Liver (tissue), 9 donors: ENCODE results near the gene TEFM. TPM values are rescaled to one million over a fixed set of nuclear protein-coding genes. Genes with fewer than 3 reads are reported as not detected.

Experiments used
- DNase-seq: peaks from one replicate; pipeline ENCODE4 v3.0.0-alpha.2; 2017; ENCODE audit warnings: low spot score
- H3K27ac ChIP-seq, 2 donors: one replicate each; pipeline ENCODE4 v1.7.0; 2013; ENCODE audit warnings: inconsistent platforms in 2 of 2, low read length in 2 of 2, control low read depth in 1 of 2, low read depth in 1 of 2, mild to moderate bottlenecking in 1 of 2
- H3K27me3 ChIP-seq, 4 donors: one replicate each; pipeline versions ENCODE4 v1.6.1 to v1.7.0; 2013; ENCODE audit warnings: low read length in 3 of 4, inconsistent platforms in 1 of 4, mild to moderate bottlenecking in 1 of 4, moderate library complexity in 1 of 4; ENCODE audit not compliant: control insufficient read depth in 4 of 4, insufficient read depth in 4 of 4
- H3K36me3 ChIP-seq, 4 donors: one replicate each; pipeline versions ENCODE4 v1.6.1 to v1.7.0; 2013; ENCODE audit warnings: low read length in 3 of 4, mild to moderate bottlenecking in 3 of 4, low read depth in 1 of 4, moderate library complexity in 1 of 4; ENCODE audit not compliant: control insufficient read depth in 4 of 4, insufficient read depth in 3 of 4
- H3K4me1 ChIP-seq, 4 donors: one replicate each; pipeline versions ENCODE4 v1.6.1 to v1.7.0; 2013; ENCODE audit warnings: low read length in 3 of 4, mild to moderate bottlenecking in 3 of 4, moderate library complexity in 1 of 4; ENCODE audit not compliant: control insufficient read depth in 4 of 4, insufficient read depth in 4 of 4
- H3K4me3 ChIP-seq, 3 donors: one replicate each; pipeline versions ENCODE4 v1.6.1 to v1.7.0; 2013; ENCODE audit warnings: low read length in 3 of 3, control low read depth in 1 of 3, low read depth in 1 of 3, mild to moderate bottlenecking in 1 of 3
- H3K9ac ChIP-seq, 2 donors: one replicate each; pipeline ENCODE4 v1.7.0; 2013; ENCODE audit warnings: low read length in 2 of 2, mild to moderate bottlenecking in 2 of 2, moderate library complexity in 2 of 2, control low read depth in 1 of 2, low read depth in 1 of 2
- H3K9me3 ChIP-seq, 4 donors: one replicate each; pipeline versions ENCODE4 v1.6.1 to v1.7.0; 2013; ENCODE audit warnings: low read length in 3 of 4; ENCODE audit not compliant: control insufficient read depth in 4 of 4
- ATF3 ChIP-seq: IDR thresholded peaks from 2 replicates; pipeline ENCODE4 v1.6.1; 2016; ENCODE audit warnings: antibody characterized with exemption
- EGR1 ChIP-seq, 2 donors: IDR thresholded peaks; 2 replicates each; pipeline ENCODE4 v1.6.1; 2016 to 2018; ENCODE audit warnings: antibody characterized with exemption in 2 of 2, low read depth in 2 of 2
- FOXA1 ChIP-seq: IDR thresholded peaks from 2 replicates; pipeline ENCODE4 v1.6.1; 2016; ENCODE audit warnings: antibody characterized with exemption
- FOXA2 ChIP-seq: IDR thresholded peaks from 2 replicates; pipeline ENCODE4 v1.6.1; 2016; ENCODE audit warnings: antibody characterized with exemption
- GABPA ChIP-seq, 2 donors: IDR thresholded peaks in 1 of 2; conservative IDR thresholded peaks in 1 of 2; 2 replicates each; pipeline ENCODE4 v1.6.1; 2016; ENCODE audit warnings: antibody characterized with exemption in 2 of 2, mild to moderate bottlenecking in 1 of 2, moderate library complexity in 1 of 2
- HNF4A ChIP-seq, 2 donors: conservative IDR thresholded peaks; 2 replicates each; pipeline ENCODE4 v1.6.1; 2016; ENCODE audit warnings: antibody characterized with exemption in 2 of 2, mild to moderate bottlenecking in 2 of 2
- HNF4G ChIP-seq: IDR thresholded peaks from 2 replicates; pipeline ENCODE4 v1.6.1; 2016; ENCODE audit warnings: antibody characterized with exemption
- JUND ChIP-seq, 2 donors: IDR thresholded peaks; 2 replicates each; pipeline ENCODE4 v1.6.1; 2016; ENCODE audit warnings: antibody characterized with exemption in 2 of 2
- MAX ChIP-seq: IDR thresholded peaks from 2 replicates; pipeline ENCODE4 v1.6.1; 2016; ENCODE audit warnings: antibody characterized with exemption
- NR2F2 ChIP-seq: IDR thresholded peaks from 2 replicates; pipeline ENCODE4 v1.6.1; 2016; ENCODE audit warnings: antibody characterized with exemption
- RAD21 ChIP-seq, 2 donors: IDR thresholded peaks; 2 replicates each; pipeline ENCODE4 v1.6.1; 2016; ENCODE audit warnings: antibody characterized with exemption in 2 of 2, mild to moderate bottlenecking in 2 of 2
- REST ChIP-seq: IDR thresholded peaks from 2 replicates; pipeline ENCODE4 v1.6.1; 2016; ENCODE audit warnings: antibody characterized with exemption, mild to moderate bottlenecking
- RXRA ChIP-seq, 2 donors: IDR thresholded peaks; 2 replicates each; pipeline ENCODE4 v1.6.1; 2017 to 2018; ENCODE audit warnings: antibody characterized with exemption in 2 of 2, mild to moderate bottlenecking in 1 of 2
- SP1 ChIP-seq: IDR thresholded peaks from 2 replicates; pipeline ENCODE4 v1.6.1; 2018; ENCODE audit warnings: antibody characterized with exemption, mild to moderate bottlenecking
- TAF1 ChIP-seq: conservative IDR thresholded peaks from 2 replicates; pipeline ENCODE4 v1.6.1; 2016; ENCODE audit warnings: antibody characterized with exemption, mild to moderate bottlenecking
- YY1 ChIP-seq: IDR thresholded peaks from 2 replicates; pipeline ENCODE4 v1.6.1; 2016; ENCODE audit warnings: antibody characterized with exemption, mild to moderate bottlenecking
- ZBTB33 ChIP-seq: IDR thresholded peaks from 2 replicates; pipeline ENCODE4 v1.6.1; 2016; ENCODE audit warnings: antibody characterized with exemption
- WGBS: extraction: QIAGEN DNeasy Blood & Tissue Kit; methylation state at CpG from one replicate; pipeline ENCODE4 v1.1.7; 2013; 5-methylcytosine and 5-hydroxymethylcytosine counted together
- polyA plus RNA-seq, 2 donors: library from polyadenylated mRNA; stranded (reverse) in 1 of 2; unstranded in 1 of 2; fragments of 200-250 nt in 1 of 2; fragments of >200 nt in 1 of 2; fragmentation: Nextera tagmentation in 1 of 2; extraction: Ambion mirVana in 1 of 2; gene quantifications; one replicate each; pipeline versions ENCODE4 v1.2.1 to v1.2.3, GENCODE V29; 2013 to 2015
- total RNA-seq, 2 donors: library from RNA; depleted of rRNA; stranded (reverse); fragments of >200 nt; gene quantifications; one replicate each; pipeline ENCODE4 v1.2.3, GENCODE V29; 2014
- TF ChIP-seq, protein P1 (sequence below): fragments of 150-350 bp; IDR thresholded peaks from 2 replicates; pipeline ENCODE4 v1.5.1; 2017; ENCODE audit warnings: improper control_type of control experiment, low read depth, low read length; ENCODE audit not compliant: missing input control
- donor health status: healthy.
- donor health status: healthy.
- donor health status: healthy.
- donor health status: healthy.
- donor health status: healthy.

Gene TEFM, protein sequence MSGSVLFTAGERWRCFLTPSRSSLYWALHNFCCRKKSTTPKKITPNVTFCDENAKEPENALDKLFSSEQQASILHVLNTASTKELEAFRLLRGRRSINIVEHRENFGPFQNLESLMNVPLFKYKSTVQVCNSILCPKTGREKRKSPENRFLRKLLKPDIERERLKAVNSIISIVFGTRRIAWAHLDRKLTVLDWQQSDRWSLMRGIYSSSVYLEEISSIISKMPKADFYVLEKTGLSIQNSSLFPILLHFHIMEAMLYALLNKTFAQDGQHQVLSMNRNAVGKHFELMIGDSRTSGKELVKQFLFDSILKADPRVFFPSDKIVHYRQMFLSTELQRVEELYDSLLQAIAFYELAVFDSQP
- total RNA-seq, result 10 to 100 TPM in 1 of 2 donors, 1 to 10 TPM in 1; 5.1 to 16.7 TPM
- 10 to 100 TPM in 1 of 2 donors, 1 to 10 TPM in 1; 8.7 to 12.4 TPM for polyA plus RNA-seq

- H3K36me3 ChIP-seq, result peaks cover 0 to 3% (median 2%) of the 10 kb centered on the region in 4 donors
- H3K4me3 ChIP-seq, result peak within 1 kb of the TSS; percentile 68 to 84 (median 81)
- H3K27ac ChIP-seq, result peak within 1 kb of the TSS; percentile 56 to 68
- H3K4me1 ChIP-seq, result peaks cover 0 to 18% (median 9%) of the 10 kb centered on the region in 4 donors
- TF ChIP-seq ATF3, result no peak
- TF ChIP-seq EGR1 (IDR thresholded peaks at IDR 0.05; ENCODE audit: low read depth in 2 of 2), result no peak
- peak in 1 of 2 donors; percentile 6 for TF ChIP-seq RXRA (IDR thresholded peaks at IDR 0.05)
- TF ChIP-seq HNF4G, result no peak
- TF ChIP-seq SP1, result no peak
- TF ChIP-seq, protein P1, sequence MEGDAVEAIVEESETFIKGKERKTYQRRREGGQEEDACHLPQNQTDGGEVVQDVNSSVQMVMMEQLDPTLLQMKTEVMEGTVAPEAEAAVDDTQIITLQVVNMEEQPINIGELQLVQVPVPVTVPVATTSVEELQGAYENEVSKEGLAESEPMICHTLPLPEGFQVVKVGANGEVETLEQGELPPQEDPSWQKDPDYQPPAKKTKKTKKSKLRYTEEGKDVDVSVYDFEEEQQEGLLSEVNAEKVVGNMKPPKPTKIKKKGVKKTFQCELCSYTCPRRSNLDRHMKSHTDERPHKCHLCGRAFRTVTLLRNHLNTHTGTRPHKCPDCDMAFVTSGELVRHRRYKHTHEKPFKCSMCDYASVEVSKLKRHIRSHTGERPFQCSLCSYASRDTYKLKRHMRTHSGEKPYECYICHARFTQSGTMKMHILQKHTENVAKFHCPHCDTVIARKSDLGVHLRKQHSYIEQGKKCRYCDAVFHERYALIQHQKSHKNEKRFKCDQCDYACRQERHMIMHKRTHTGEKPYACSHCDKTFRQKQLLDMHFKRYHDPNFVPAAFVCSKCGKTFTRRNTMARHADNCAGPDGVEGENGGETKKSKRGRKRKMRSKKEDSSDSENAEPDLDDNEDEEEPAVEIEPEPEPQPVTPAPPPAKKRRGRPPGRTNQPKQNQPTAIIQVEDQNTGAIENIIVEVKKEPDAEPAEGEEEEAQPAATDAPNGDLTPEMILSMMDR, result no peak
- peak; percentile 93 for TF ChIP-seq YY1
- TF ChIP-seq FOXA2, result no peak
- TF ChIP-seq ZBTB33, result no peak
- no peak for TF ChIP-seq JUND (IDR thresholded peaks at IDR 0.05)
- TF ChIP-seq MAX, result peak; percentile 19
- TF ChIP-seq FOXA1, result no peak
- TF ChIP-seq REST, result peak; percentile 73
- peak; percentile 94 to 97 for TF ChIP-seq GABPA (IDR thresholded peaks at IDR 0.05 in 1 of 2, conservative IDR thresholded peaks at IDR 0.05 in 1 of 2)
- TF ChIP-seq HNF4A (conservative IDR thresholded peaks at IDR 0.05), result peak; percentile 18 to 43
- peak; percentile 48 to 57 for TF ChIP-seq RAD21 (IDR thresholded peaks at IDR 0.05)
- TF ChIP-seq TAF1, result peak; percentile 76
- peak; percentile 73 for TF ChIP-seq NR2F2
- no peaks in the 10 kb centered on the region for H3K27me3 ChIP-seq
- peak; percentile 91 for DNase-seq
- H3K9ac ChIP-seq, result peak within 1 kb of the TSS; percentile 68 to 81
- H3K9me3 ChIP-seq, result no peaks in the 10 kb centered on the region
- WGBS, result under 1% methylated on average over 47 of the region's 47 CpGs
Measured at GRCh38 chr17:30906101-30906911, at the start of gene TEFM. Gene TEFM (minus strand): TSS chr17:30906238. CDS start chr17:30906198, 40 bp downstream.
